ENCODE data around the gene CCDC92B. TPM values are rescaled to one million over a fixed set of nuclear protein-coding genes. Genes with fewer than 3 reads are reported as not detected.

Gene CCDC92B
- total and polyA plus RNA-seq, 9 donors: 0.07 to 1.1 (median 0.18) TPM

DNA sequence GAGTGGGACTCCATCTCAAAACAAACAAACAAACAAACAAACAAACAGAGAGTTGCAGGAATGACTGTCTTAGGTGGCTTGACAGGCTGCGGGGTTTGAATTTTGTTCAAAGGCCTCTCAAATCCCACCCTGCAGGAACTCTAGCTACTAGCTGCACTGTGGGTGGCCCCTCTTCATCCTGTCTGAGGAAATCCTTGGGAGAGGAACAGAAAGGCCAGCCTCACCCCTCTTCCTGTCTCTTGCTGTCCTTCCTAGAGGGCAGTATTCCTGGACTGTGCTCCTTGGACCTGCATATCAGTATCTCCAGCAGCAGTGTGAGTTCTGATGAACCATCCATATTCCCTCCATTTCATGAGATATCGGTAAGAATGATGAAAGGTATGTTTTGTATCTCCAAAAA is 2.0 kb upstream of the CCDC92B start:
- Histone ChIP-seq H3K36me3 (no peaks in the 10 kb centered on the region), H3K9me3 (no peaks in the 10 kb centered on the region), H3K27ac (no peak overlapping the region), H3K27me3 (no peaks in the 10 kb centered on the region), H3K4me3 (no peak overlapping the region), H3K4me1 (ENCODE audit: insufficient read depth) (no peaks in the 10 kb centered on the region)
- no peak for DNase-seq
- intact Hi-C loops (cut with DNase I): no loop called here
- WGBS, 3 donors: 67 to 76% (median 75%) methylated on average over 2 of the region's 2 CpGs
- TF ChIP-seq, protein P1, sequence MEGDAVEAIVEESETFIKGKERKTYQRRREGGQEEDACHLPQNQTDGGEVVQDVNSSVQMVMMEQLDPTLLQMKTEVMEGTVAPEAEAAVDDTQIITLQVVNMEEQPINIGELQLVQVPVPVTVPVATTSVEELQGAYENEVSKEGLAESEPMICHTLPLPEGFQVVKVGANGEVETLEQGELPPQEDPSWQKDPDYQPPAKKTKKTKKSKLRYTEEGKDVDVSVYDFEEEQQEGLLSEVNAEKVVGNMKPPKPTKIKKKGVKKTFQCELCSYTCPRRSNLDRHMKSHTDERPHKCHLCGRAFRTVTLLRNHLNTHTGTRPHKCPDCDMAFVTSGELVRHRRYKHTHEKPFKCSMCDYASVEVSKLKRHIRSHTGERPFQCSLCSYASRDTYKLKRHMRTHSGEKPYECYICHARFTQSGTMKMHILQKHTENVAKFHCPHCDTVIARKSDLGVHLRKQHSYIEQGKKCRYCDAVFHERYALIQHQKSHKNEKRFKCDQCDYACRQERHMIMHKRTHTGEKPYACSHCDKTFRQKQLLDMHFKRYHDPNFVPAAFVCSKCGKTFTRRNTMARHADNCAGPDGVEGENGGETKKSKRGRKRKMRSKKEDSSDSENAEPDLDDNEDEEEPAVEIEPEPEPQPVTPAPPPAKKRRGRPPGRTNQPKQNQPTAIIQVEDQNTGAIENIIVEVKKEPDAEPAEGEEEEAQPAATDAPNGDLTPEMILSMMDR (IDR thresholded peaks at IDR 0.05): no peak
- TF ChIP-seq POLR2A (IDR thresholded peaks at IDR 0.05) (no peak), EP300 (IDR thresholded peaks at IDR 0.05) (no peak)

DNA sequence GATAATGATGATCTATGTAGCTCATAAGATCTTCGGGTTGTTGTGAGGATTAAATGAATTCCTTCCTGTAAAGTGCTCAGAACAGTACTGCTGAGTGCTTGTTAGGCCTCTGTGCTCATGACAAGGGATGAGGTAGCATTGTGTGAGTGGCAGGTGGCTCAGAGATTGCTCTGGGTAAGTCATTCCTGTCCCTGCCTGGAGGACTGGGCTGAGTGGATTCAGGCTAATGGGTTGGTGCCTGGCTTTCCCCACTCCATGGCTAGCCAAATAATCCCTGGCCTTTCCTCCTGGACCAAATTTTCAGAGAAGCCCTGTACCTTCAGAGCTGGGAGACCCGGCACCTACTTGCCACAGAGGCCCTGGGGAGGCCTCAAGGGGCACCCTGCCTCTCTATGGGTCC is 1.3 kb upstream of the CCDC92B start:
- H3K4me1 ChIP-seq (ENCODE audit: insufficient read depth): no peaks in the 10 kb centered on the region
- DNase-seq: no peak
- no peaks in the 10 kb centered on the region for H3K9me3 ChIP-seq
- H3K27me3 ChIP-seq: no peaks in the 10 kb centered on the region
- no peak overlapping the region for H3K27ac ChIP-seq
- TF ChIP-seq EP300 (IDR thresholded peaks at IDR 0.05) (no peak), POLR2A (IDR thresholded peaks at IDR 0.05) (no peak)
- TF ChIP-seq, protein P1 (IDR thresholded peaks at IDR 0.05): no peak
- WGBS, 3 donors: 40 to 74% (median 59%) methylated on average over 2 of the region's 2 CpGs
- H3K4me3 ChIP-seq: no peak overlapping the region
- no peaks in the 10 kb centered on the region for H3K36me3 ChIP-seq
- intact Hi-C loops (cut with DNase I): no loop called here

DNA sequence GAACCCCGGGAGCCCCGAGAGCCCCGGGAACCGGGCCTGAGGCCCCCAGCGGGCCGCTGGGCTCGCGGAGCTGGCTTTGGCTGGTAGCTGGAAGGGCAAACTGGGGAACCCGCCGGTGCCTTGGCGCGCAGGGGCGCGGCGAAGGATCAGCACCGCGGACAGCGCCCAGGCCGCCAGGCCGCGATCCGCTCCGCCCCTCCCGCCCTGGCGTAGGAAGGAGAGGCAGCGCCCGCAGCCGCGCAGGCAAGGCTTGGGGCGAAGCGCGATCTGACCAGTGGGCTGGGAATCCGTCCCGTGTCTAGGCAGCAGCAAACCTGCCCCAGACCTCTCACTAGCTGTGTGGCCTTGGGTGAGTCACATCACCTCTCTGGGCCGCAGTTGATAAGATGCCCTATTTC is 331 bp upstream of the CCDC92B start:
- Histone ChIP-seq H3K27ac (no peak overlapping the region), H3K9me3 (no peaks in the 10 kb centered on the region), H3K36me3 (no peaks in the 10 kb centered on the region), H3K27me3 (no peaks in the 10 kb centered on the region), H3K4me1 (ENCODE audit: insufficient read depth) (no peaks in the 10 kb centered on the region), H3K4me3 (no peak overlapping the region)
- DNase-seq: peak; percentile 28 to 84 (median 65)
- TF ChIP-seq POLR2A (IDR thresholded peaks at IDR 0.05) (no peak), EP300 (IDR thresholded peaks at IDR 0.05) (no peak)
- TF ChIP-seq, protein P1 (IDR thresholded peaks at IDR 0.05): no peak
- intact Hi-C loops (cut with DNase I): no loop called here
- 1 to 2% (median 1%) methylated on average over 34 to 35 of the region's 35 CpGs for WGBS, 3 donors

DNA sequence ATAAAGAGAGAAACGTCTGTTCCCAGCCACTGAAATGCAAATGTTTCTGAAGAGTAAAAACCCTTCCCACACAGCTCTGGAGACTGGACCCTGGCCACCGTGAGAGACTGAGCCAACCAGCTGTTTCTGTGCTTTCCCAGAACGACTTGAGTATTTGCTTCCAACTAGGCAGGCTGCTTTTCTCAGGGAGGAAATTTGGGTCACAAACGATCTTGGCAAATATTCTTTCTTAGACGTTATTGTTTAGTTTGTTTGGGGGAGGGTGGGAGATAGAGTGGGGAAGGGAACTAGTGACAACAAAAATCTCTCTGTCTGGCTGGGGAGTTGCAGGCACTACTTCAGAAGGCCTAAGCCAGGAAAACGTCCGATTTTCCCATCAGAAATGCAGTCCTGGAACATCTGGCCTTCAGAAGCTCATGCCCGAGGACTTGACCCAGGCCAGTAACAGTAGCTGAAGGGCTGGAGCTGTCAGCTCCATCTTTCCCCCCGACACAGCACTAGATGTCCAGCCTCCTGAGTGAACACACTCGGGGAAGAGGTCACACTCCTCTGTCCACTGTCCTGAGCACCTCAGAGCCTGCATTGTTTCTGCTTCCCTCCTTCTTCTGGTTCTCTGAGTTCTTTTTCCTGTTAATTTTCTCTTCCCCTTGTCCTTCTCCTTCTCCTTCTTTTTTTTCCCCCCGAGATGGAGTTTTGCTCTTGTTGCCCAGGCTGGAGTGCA is 4.0 kb downstream of the CCDC92B start:
- Histone ChIP-seq H3K4me3 (no peak overlapping the region), H3K27me3 (no peaks in the 10 kb centered on the region), H3K4me1 (ENCODE audit: insufficient read depth) (no peaks in the 10 kb centered on the region), H3K9me3 (no peaks in the 10 kb centered on the region), H3K27ac (no peak overlapping the region), H3K36me3 (no peaks in the 10 kb centered on the region)
- intact Hi-C loops (cut with DNase I): no loop called here
- TF ChIP-seq, protein P1 (IDR thresholded peaks at IDR 0.05): no peak
- TF ChIP-seq EP300 (IDR thresholded peaks at IDR 0.05) (no peak), POLR2A (IDR thresholded peaks at IDR 0.05) (no peak)
- 2 to 7% (median 3%) methylated on average over 11 of the region's 11 CpGs for WGBS, 3 donors
- DNase-seq: no peak

Data from ovary (tissue), 9 donors.